Activated CD4-positive, alpha-beta T cell treated with anti-CD3 and anti-CD28 coated beads for 36 hours (primary cell): ENCODE measurements around the gene NLRC5. TPM values are rescaled to one million over a fixed set of nuclear protein-coding genes. Genes with fewer than 3 reads are reported as not detected.
A peak's percentile ranks its signal among the peaks of the same experiment; 100 is the strongest.

Experiments used
- ATAC-seq: fragments of 200-7000 bp; cut with Tn5 transposase; one replicate; pipeline ENCODE4 v1.10.0; 2021; ENCODE audit warnings: mild to moderate bottlenecking, moderate library complexity
- CTCF ChIA-PET: fragments of 350-600 bp; sonication (Branson Sonifier 250); formaldehyde crosslinking; loops from one replicate; lab custom pipeline; 2021; ENCODE audit warnings: antibody characterized with exemption; lab: Charles Lee
- POLR2A ChIA-PET: fragments of 350-600 bp; sonication (Branson Sonifier 250); formaldehyde crosslinking; loops from one replicate; lab custom pipeline; 2021; ENCODE audit warnings: antibody characterized with exemption, inconsistent platforms; lab: Charles Lee
- DNase-seq: peaks from one replicate; pipeline ENCODE4 v3.0.0-alpha.2; 2020
- H3K27ac Mint-ChIP-seq: one replicate; pipeline ENCODE4 v1.8.0; 2021; ENCODE audit warnings: mixed read lengths
- H3K27me3 Mint-ChIP-seq: one replicate; pipeline ENCODE4 v1.8.0; 2021; ENCODE audit warnings: mixed read lengths
- H3K36me3 Mint-ChIP-seq: one replicate; pipeline ENCODE4 v1.8.0; 2021; ENCODE audit warnings: low read depth, mixed read lengths
- H3K4me1 Mint-ChIP-seq: one replicate; pipeline ENCODE4 v1.8.0; 2021; ENCODE audit warnings: mixed read lengths
- H3K4me3 Mint-ChIP-seq: one replicate; pipeline ENCODE4 v1.8.0; 2021; ENCODE audit warnings: mild to moderate bottlenecking, moderate library complexity, mixed read lengths
- H3K9me3 Mint-ChIP-seq: one replicate; pipeline ENCODE4 v1.8.0; 2021; ENCODE audit warnings: low read depth, mixed read lengths
- intact Hi-C, 2 experiments: fragments of 100-400 bp; cut with DNase I in 1 of 2; cut with micrococcal nuclease in 1 of 2; formaldehyde crosslinking; loops; one replicate each; pipeline versions ENCODE4 v1.14.2 to v1.15.1; 2022 to 2024; cut with DNase I, micrococcal nuclease
- total RNA-seq, 2 experiments: library from RNA; stranded (reverse); gene quantifications; one replicate each; pipeline ENCODE4 v1.2.3, GENCODE V29; 2021

NLRC5 gene
- total RNA-seq, 2 experiments from 2014 or later, result 143 to 175 TPM

GRCh38 chr16:56961386-56961785, 28.0 kb upstream of the NLRC5 start:
- Mint-ChIP-seq H3K9me3 (no peaks in the 10 kb centered on the region), H3K4me1 (peaks cover 17% of the 10 kb centered on the region), H3K27ac (no peak overlapping the region), H3K36me3 (no peaks in the 10 kb centered on the region), H3K4me3 (no peak overlapping the region), H3K27me3 (no peaks in the 10 kb centered on the region)
- DNase-seq, result no peak
- intact Hi-C loops, result no loop called here
- ATAC-seq, result no peak
- ChIA-PET POLR2A (no interaction called here), CTCF (interaction anchor here (0.6 to 1.8 kb wide), 7 partner anchors 9 to 224 kb away, joined by 3 to 7 read pairs (median 4); no protein-coding TSS in a partner anchor)

GRCh38 chr16:56961851-56962281, 27.5 kb upstream of the NLRC5 start, which contains the start of gene CETP:
Gene CETP (plus strand): TSS chr16:56961950. CDS start chr16:56961980, 30 bp downstream.
- DNase-seq, result no peak
- no peak for ATAC-seq
- H3K36me3 Mint-ChIP-seq, result no peaks in the 10 kb centered on the region
- H3K27me3 Mint-ChIP-seq, result no peaks in the 10 kb centered on the region
- ChIA-PET POLR2A (interaction anchor here (0.8 kb wide), 1 partner anchor 80 kb away, joined by 5 read pairs; no protein-coding TSS in a partner anchor), CTCF (interaction anchor here (0.6 to 1.2 kb wide), 6 partner anchors 17 to 114 kb away, joined by 3 to 4 read pairs (median 3); no protein-coding TSS in a partner anchor)
- no peak within 1 kb of the TSS for H3K4me3 Mint-ChIP-seq
- no peak within 1 kb of the TSS for H3K27ac Mint-ChIP-seq
- H3K4me1 Mint-ChIP-seq, result peaks cover 17% of the 10 kb centered on the region
- H3K9me3 Mint-ChIP-seq, result no peaks in the 10 kb centered on the region
- intact Hi-C loops, result no loop called here

GRCh38 chr16:56964243-56965148, 24.9 kb upstream of the NLRC5 start:
- intact Hi-C loops, result loop anchor here (1.0 to 2.0 kb wide), 7 partner anchors 25 to 204 kb away; partner anchors contain the start of gene NLRC5 (in 1 of the 2)
- ChIA-PET POLR2A (interaction anchor here (0.6 to 1.2 kb wide), 2 partner anchors 77 to 87 kb away, joined by 3 read pairs; no protein-coding TSS in a partner anchor), CTCF (interaction anchor here (0.6 to 5.2 kb wide), 50 partner anchors 8 to 446 kb away, joined by 3 to 38 read pairs (median 4); partner anchors contain the start of gene NLRC5)
- Mint-ChIP-seq H3K27ac (peak overlapping the region; percentile 52), H3K4me3 (no peak overlapping the region), H3K4me1 (peaks cover 17% of the 10 kb centered on the region), H3K36me3 (no peaks in the 10 kb centered on the region), H3K27me3 (no peaks in the 10 kb centered on the region), H3K9me3 (no peaks in the 10 kb centered on the region)
- ATAC-seq, result peak; percentile 93
- DNase-seq, result peak; percentile 98

- ATAC-seq (peak; percentile 22), DNase-seq (no peak)
- Mint-ChIP-seq H3K9me3 (no peaks in the 10 kb centered on the region), H3K36me3 (no peaks in the 10 kb centered on the region), H3K27me3 (no peaks in the 10 kb centered on the region), H3K4me3 (no peak overlapping the region), H3K27ac (peak overlapping the region; percentile 84), H3K4me1 (peaks cover 17% of the 10 kb centered on the region)
- CTCF ChIA-PET, result interaction anchor here (0.6 to 5.2 kb wide), 40 partner anchors 9 to 335 kb away, joined by 3 to 38 read pairs (median 4); partner anchors contain the start of genes NLRC5 and SLC12A3
- intact Hi-C loops, result loop anchor here in 1 of 2 experiments (2.0 kb wide), 2 partner anchors 75 to 203 kb away; no protein-coding TSS in a partner anchor
- POLR2A ChIA-PET, result interaction anchor here (0.6 kb wide), 1 partner anchor 43 kb away, joined by 4 read pairs; no protein-coding TSS in a partner anchor
Measured at GRCh38 chr16:56965149-56966092, 23.9 kb upstream of the NLRC5 start.

- ATAC-seq (no peak), DNase-seq (no peak)
- ChIA-PET CTCF (interaction anchor here (0.6 to 5.2 kb wide), 25 partner anchors 8 to 509 kb away, joined by 3 to 38 read pairs (median 4); partner anchors contain the start of genes NLRC5 and SLC12A3), POLR2A (interaction anchor here (0.6 kb wide), 1 partner anchor 44 kb away, joined by 4 read pairs; no protein-coding TSS in a partner anchor)
- intact Hi-C loops, result no loop called here
- Mint-ChIP-seq H3K4me1 (peaks cover 17% of the 10 kb centered on the region), H3K27me3 (no peaks in the 10 kb centered on the region), H3K36me3 (no peaks in the 10 kb centered on the region), H3K27ac (peak overlapping the region; percentile 84), H3K4me3 (no peak overlapping the region), H3K9me3 (no peaks in the 10 kb centered on the region)
Measured at GRCh38 chr16:56966093-56966475, 23.3 kb upstream of the NLRC5 start.

GRCh38 chr16:56967733-56968132, 21.6 kb upstream of the NLRC5 start:
- DNase-seq (no peak), ATAC-seq (no peak)
- ChIA-PET POLR2A (interaction anchor here (0.6 kb wide), 1 partner anchor 45 kb away, joined by 3 read pairs; no protein-coding TSS in a partner anchor), CTCF (interaction anchor here (0.9 to 5.2 kb wide), 4 partner anchors 19 to 116 kb away, joined by 3 to 38 read pairs (median 10); partner anchors contain the start of gene NLRC5)
- intact Hi-C loops, result no loop called here
- Mint-ChIP-seq H3K36me3 (no peaks in the 10 kb centered on the region), H3K27me3 (no peaks in the 10 kb centered on the region), H3K9me3 (no peaks in the 10 kb centered on the region), H3K4me3 (no peak overlapping the region), H3K4me1 (peaks cover 17% of the 10 kb centered on the region), H3K27ac (no peak overlapping the region)

GRCh38 chr16:56969769-56970168, 19.6 kb upstream of the NLRC5 start:
- ATAC-seq (no peak), DNase-seq (no peak)
- H3K9me3 Mint-ChIP-seq, result no peaks in the 10 kb centered on the region
- POLR2A ChIA-PET, result interaction anchor here (0.6 to 0.8 kb wide), 2 partner anchors 17 to 18 kb away, joined by 3 to 4 read pairs; no protein-coding TSS in a partner anchor
- intact Hi-C loops, result no loop called here
- H3K4me3 Mint-ChIP-seq, result no peak overlapping the region
- no peaks in the 10 kb centered on the region for H3K36me3 Mint-ChIP-seq
- CTCF ChIA-PET, result interaction anchor here (1.3 to 2.0 kb wide), 2 partner anchors 15 kb away, joined by 4 to 7 read pairs; no protein-coding TSS in a partner anchor
- H3K4me1 Mint-ChIP-seq, result peaks cover 22% of the 10 kb centered on the region
- no peaks in the 10 kb centered on the region for H3K27me3 Mint-ChIP-seq
- H3K27ac Mint-ChIP-seq, result no peak overlapping the region

GRCh38 chr16:56970934-56971767, 18.2 kb upstream of the NLRC5 start:
- peaks cover 21% of the 10 kb centered on the region for H3K4me1 Mint-ChIP-seq
- no peaks in the 10 kb centered on the region for H3K27me3 Mint-ChIP-seq
- POLR2A ChIA-PET, result interaction anchor here (0.6 to 0.9 kb wide), 3 partner anchors 9 to 327 kb away, joined by 3 to 9 read pairs (median 3); no protein-coding TSS in a partner anchor
- H3K36me3 Mint-ChIP-seq, result no peaks in the 10 kb centered on the region
- H3K4me3 Mint-ChIP-seq, result no peak overlapping the region
- ATAC-seq, result no peak
- CTCF ChIA-PET, result interaction anchor here (0.5 to 1.3 kb wide), 6 partner anchors 10 to 235 kb away, joined by 3 to 4 read pairs (median 3); no protein-coding TSS in a partner anchor
- DNase-seq, result no peak
- no peaks in the 10 kb centered on the region for H3K9me3 Mint-ChIP-seq
- intact Hi-C loops, result no loop called here
- no peak overlapping the region for H3K27ac Mint-ChIP-seq

- CTCF ChIA-PET, result interaction anchor here (0.7 to 1.1 kb wide), 4 partner anchors 15 to 109 kb away, joined by 3 read pairs; no protein-coding TSS in a partner anchor
- peaks cover 3% of the 10 kb centered on the region for H3K36me3 Mint-ChIP-seq
- H3K4me1 Mint-ChIP-seq, result peaks cover 23% of the 10 kb centered on the region
- H3K27me3 Mint-ChIP-seq, result no peaks in the 10 kb centered on the region
- H3K9me3 Mint-ChIP-seq, result no peaks in the 10 kb centered on the region
- POLR2A ChIA-PET, result no interaction called here
- no peak for ATAC-seq
- DNase-seq, result no peak
- H3K4me3 Mint-ChIP-seq, result no peak overlapping the region
- intact Hi-C loops, result no loop called here
- no peak overlapping the region for H3K27ac Mint-ChIP-seq
Measured at GRCh38 chr16:56971768-56972043, 17.7 kb upstream of the NLRC5 start.
